GM12875 (cell line): ENCODE results near the gene ACSS2.

ENCODE experiments used
- H3K4me3 ChIP-seq: one replicate; pipeline ENCODE4 v1.5.1; 2011; ENCODE audit warnings: low read depth, low read length, control low read depth
- TF ChIP-seq, protein P1 (sequence below): IDR thresholded peaks from 2 replicates; pipeline ENCODE4 v1.5.1; 2011; ENCODE audit warnings: low read depth, mild to moderate bottlenecking, control low read depth, inconsistent platforms, low read length, moderate library complexity, borderline replicate concordance; ENCODE audit not compliant: insufficient read depth

Gene ACSS2

GRCh38 chr20:34970846-34971560 is 94.6 kb downstream of the ACSS2 start:
- TF ChIP-seq, protein P1, sequence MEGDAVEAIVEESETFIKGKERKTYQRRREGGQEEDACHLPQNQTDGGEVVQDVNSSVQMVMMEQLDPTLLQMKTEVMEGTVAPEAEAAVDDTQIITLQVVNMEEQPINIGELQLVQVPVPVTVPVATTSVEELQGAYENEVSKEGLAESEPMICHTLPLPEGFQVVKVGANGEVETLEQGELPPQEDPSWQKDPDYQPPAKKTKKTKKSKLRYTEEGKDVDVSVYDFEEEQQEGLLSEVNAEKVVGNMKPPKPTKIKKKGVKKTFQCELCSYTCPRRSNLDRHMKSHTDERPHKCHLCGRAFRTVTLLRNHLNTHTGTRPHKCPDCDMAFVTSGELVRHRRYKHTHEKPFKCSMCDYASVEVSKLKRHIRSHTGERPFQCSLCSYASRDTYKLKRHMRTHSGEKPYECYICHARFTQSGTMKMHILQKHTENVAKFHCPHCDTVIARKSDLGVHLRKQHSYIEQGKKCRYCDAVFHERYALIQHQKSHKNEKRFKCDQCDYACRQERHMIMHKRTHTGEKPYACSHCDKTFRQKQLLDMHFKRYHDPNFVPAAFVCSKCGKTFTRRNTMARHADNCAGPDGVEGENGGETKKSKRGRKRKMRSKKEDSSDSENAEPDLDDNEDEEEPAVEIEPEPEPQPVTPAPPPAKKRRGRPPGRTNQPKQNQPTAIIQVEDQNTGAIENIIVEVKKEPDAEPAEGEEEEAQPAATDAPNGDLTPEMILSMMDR, result no peak
- H3K4me3 ChIP-seq, result no peak overlapping the region

DNA sequence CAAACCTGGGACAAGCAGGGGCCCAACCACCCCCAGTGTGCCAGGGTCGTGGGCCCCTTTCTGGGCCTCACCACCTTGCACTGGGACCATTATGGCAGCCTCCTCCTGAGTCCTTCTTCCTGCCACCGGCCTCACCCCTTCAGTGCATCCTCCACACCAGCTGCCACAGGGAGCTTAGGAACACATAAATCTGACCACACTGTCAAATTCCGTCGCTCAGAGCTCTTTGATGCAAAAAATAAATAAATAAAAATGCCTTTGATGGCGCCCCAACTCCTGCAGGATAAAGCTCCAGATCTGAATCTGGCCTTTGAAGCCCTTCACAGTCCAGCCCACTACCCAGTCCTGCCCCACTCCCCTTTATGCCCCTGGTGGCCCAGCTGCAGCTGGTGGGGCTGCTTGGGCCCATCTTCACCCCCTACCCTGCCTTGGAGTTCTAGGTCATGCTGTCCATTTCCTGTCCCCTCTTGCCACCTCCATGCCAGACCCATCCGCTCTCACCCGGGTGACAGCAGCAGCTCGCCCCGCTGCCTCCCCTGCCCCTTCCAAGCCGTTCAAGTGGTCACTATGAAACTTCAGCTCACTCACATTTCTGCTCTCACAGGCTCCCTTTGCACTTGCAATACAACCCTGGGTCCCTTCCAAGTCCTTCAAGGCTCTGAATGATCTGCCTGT is 95.3 kb downstream of the ACSS2 start:
- TF ChIP-seq, protein P1, result no peak
- H3K4me3 ChIP-seq, result no peak overlapping the region

GRCh38 chr20:34974246-34974645 is 97.8 kb downstream of the ACSS2 start:
- no peak overlapping the region for H3K4me3 ChIP-seq
- TF ChIP-seq, protein P1, result no peak

- no peak overlapping the region for H3K4me3 ChIP-seq
- TF ChIP-seq, protein P1, result no peak
Measured at GRCh38 chr20:34976286-34976685, 99.9 kb downstream of the ACSS2 start.
